Ascending aorta (tissue), 2 donors: Measurements from ENCODE around the gene PTGES2. TPM values are rescaled to one million over a fixed set of nuclear protein-coding genes. Genes with fewer than 3 reads are reported as not detected.

Source experiments
- DNase-seq, 2 donors: peaks; one replicate each; pipeline ENCODE4 v3.0.0-alpha.2; 2019; ENCODE audit warnings: low spot score in 2 of 2
- H3K27ac ChIP-seq, 2 donors: fragments of 200-600 bp; sonication (generic); one replicate each; pipeline ENCODE4 v1.5.1; 2016 to 2017; ENCODE audit warnings: mild to moderate bottlenecking in 1 of 2
- H3K27me3 ChIP-seq: fragments of 200-600 bp; sonication (generic); one replicate; pipeline ENCODE4 v1.5.1; 2017
- H3K36me3 ChIP-seq, 2 donors: fragments of 200-600 bp; sonication (generic); one replicate each; pipeline ENCODE4 v1.5.1; 2016
- H3K4me1 ChIP-seq, 2 donors: fragments of 200-600 bp; sonication (generic); one replicate each; pipeline ENCODE4 v1.5.1; 2016 to 2017; ENCODE audit warnings: mild to moderate bottlenecking in 1 of 2
- H3K4me3 ChIP-seq, 2 donors: fragments of 200-600 bp; sonication (generic); one replicate each; pipeline ENCODE4 v1.5.1; 2016 to 2017; ENCODE audit warnings: mild to moderate bottlenecking in 1 of 2
- H3K9me3 ChIP-seq, 2 donors: fragments of 200-600 bp; sonication (generic); one replicate each; pipeline ENCODE4 v1.5.1; 2016
- intact Hi-C: fragments of 100-400 bp; cut with DNase I; formaldehyde crosslinking; loops from one replicate; pipeline ENCODE4 v1.15.1; 2023
- total RNA-seq: library from RNA; depleted of rRNA; stranded (reverse); fragments of >200 nt; gene quantifications from one replicate; pipeline ENCODE4 v1.1.0, GENCODE V29; 2016
- TF ChIP-seq, protein P1 (sequence below), 3 experiments: fragments of 200-600 bp in 2 of 3; fragments of 450-650 bp in 1 of 3; sonication (generic) in 2 of 3; IDR thresholded peaks; one replicate each; pipeline ENCODE4 v1.5.1; 2016 to 2019; ENCODE audit warnings: antibody characterized with exemption in 3 of 3, mild to moderate bottlenecking in 1 of 3, moderate library complexity in 1 of 3

PTGES2 gene
- total RNA-seq, 1 donor from 2014 or later: 97.2 TPM

DNA sequence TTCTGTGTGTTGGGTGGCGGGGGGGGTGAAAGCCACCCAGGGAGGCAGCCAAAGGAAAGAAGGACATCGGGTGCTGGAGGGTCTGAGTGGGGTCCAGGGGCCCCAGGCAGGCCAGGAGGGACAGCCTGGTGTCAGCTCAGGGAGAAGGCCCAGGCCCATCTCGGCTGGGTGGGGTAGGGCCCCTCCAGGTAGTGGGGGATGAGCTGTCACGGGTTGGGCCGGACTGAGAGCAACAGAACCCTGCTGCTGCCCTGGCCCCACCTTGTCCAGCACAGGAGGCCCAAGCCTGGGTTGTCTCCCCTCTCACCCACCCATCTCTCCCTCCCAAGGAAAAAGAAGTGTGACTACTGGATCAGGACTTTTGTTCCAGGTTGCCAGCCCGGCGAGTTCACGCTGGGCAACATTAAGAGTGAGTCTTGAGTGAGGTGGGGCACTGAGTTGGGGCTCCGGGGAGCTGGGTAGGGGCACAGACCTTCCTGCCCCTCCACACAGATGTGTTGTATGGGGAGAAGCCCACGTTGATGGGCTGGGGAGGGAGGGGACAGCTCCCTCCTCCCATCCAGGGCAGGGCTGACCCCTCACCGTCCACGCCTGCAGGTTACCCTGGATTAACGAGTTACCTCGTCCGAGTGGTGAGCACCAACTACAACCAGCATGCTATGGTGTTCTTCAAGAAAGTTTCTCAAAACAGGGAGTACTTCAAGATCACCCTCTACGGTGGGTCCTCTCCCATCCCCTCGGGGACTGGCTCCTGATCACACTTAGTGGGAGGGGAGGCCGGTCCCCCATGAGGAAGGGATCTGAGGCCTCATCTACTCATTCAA, 24.0 kb upstream of the PTGES2 start:
- no peaks in the 10 kb centered on the region for H3K9me3 ChIP-seq
- no peak overlapping the region for H3K27ac ChIP-seq
- no peak overlapping the region for H3K4me3 ChIP-seq
- intact Hi-C loops: no loop called here
- H3K36me3 ChIP-seq: no peaks in the 10 kb centered on the region
- TF ChIP-seq, protein P1, sequence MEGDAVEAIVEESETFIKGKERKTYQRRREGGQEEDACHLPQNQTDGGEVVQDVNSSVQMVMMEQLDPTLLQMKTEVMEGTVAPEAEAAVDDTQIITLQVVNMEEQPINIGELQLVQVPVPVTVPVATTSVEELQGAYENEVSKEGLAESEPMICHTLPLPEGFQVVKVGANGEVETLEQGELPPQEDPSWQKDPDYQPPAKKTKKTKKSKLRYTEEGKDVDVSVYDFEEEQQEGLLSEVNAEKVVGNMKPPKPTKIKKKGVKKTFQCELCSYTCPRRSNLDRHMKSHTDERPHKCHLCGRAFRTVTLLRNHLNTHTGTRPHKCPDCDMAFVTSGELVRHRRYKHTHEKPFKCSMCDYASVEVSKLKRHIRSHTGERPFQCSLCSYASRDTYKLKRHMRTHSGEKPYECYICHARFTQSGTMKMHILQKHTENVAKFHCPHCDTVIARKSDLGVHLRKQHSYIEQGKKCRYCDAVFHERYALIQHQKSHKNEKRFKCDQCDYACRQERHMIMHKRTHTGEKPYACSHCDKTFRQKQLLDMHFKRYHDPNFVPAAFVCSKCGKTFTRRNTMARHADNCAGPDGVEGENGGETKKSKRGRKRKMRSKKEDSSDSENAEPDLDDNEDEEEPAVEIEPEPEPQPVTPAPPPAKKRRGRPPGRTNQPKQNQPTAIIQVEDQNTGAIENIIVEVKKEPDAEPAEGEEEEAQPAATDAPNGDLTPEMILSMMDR (IDR thresholded peaks at IDR 0.05): no peak
- no peak for DNase-seq
- H3K4me1 ChIP-seq: no peaks in the 10 kb centered on the region
- no peaks in the 10 kb centered on the region for H3K27me3 ChIP-seq

DNA sequence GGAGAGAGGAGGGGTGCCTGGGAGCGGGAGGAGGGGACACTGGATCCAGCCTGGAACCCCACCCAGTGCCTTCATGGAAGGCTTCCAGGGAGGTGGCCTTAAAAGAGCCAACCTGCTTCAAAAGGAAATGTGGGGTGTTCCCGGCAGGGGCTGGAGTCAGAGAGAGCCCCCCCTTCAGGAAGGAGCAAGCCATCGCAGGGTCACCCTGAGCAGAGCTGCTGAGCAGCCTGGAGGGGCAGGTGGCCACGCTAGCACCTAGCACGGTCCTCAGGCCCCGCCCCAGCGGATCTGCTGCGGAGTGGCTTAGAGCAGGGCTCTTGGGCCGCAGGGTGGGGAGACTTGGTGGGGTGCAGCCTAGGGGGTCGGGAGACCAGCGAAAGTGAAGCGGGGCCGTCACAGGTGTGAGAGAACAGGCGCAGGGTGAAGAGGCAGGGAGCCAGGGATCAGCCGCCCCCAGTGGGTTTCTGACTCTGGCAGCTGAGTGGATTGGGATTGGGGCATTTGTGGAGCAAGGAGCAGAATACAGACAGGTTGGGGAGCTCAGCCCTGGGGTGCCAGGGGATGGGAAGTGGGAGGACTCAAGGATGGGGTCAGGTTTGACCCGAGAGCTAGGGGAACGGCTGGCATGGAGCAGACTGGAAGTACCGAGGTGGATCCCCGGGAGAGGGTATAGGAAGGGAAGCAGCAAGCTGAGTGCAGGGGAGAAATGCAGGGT, 23.2 kb upstream of the PTGES2 start:
- intact Hi-C loops: no loop called here

DNA sequence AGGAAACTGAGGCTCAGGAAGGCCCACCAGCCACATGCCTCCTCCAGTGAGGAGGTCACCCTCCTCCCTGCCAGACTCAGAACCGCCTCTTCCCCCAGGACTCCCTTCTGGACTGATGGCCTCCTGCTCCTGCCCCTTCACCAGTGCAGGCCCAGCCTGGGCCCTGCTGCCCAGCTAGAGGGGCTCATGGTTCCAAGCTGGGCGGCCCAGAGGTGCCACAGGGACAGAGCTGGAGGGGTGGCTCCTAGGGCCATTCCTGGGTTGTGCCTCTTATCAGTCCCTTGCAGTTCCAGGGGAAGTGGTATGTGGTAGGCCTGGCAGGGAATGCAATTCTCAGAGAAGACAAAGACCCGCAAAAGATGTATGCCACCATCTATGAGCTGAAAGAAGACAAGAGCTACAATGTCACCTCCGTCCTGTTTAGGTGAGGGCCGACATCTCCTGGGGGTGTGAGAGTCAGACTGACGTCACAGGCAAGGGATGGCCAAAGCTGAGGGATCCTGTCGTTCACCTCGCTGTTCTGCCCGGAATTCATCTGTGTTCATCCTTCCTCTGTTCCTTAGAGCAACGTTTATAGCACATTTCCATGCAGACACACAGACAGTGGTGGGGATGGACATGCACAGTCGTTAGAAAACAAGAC, 22.5 kb upstream of the PTGES2 start:
- H3K4me1 ChIP-seq: no peaks in the 10 kb centered on the region
- DNase-seq: no peak
- no peak overlapping the region for H3K27ac ChIP-seq
- H3K9me3 ChIP-seq: no peaks in the 10 kb centered on the region
- TF ChIP-seq, protein P1 (IDR thresholded peaks at IDR 0.05): no peak
- H3K4me3 ChIP-seq: no peak overlapping the region
- intact Hi-C loops: no loop called here
- H3K27me3 ChIP-seq: no peaks in the 10 kb centered on the region
- no peaks in the 10 kb centered on the region for H3K36me3 ChIP-seq

More for the DNA sequence above, 23.2 kb upstream of the PTGES2 start:
- Histone ChIP-seq H3K9me3 (no peaks in the 10 kb centered on the region), H3K27ac (no peak overlapping the region), H3K4me1 (no peaks in the 10 kb centered on the region), H3K4me3 (no peak overlapping the region), H3K36me3 (no peaks in the 10 kb centered on the region), H3K27me3 (no peaks in the 10 kb centered on the region)
- no peak for DNase-seq
- TF ChIP-seq, protein P1 (IDR thresholded peaks at IDR 0.05): no peak

DNA sequence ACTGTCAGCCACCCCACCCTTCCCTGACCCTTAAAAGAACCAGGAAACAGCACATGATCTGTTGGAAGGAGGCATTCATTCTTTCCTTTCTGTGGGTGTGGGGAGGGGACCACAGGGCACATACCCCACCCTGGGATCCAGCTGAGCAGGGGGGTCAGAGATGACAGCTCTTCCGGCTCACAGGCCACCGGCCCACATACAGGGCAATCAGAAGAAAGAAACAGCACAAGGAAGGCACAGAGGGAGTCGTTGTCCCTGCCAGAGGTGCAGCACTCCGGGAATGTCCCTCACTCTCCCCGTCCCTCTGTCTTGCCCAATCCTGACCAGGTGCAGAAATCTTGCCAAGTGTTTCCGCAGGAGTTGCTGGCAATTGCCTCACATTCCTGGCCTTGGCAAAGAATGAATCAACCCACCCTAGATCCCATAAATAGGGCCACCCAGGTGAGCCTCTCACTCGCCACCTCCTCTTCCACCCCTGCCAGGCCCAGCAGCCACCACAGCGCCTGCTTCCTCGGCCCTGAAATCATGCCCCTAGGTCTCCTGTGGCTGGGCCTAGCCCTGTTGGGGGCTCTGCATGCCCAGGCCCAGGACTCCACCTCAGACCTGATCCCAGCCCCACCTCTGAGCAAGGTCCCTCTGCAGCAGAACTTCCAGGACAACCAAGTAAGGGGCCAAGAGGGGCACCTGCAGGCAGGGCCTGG, 21.6 kb upstream of the PTGES2 start, which contains the start of gene LCN2:
TSS of gene LCN2 (plus strand) at position 453 of the 701 bp plus-strand sequence. CDS start at position 526, 73 bp downstream.
- intact Hi-C loops: no loop called here
- H3K27me3 ChIP-seq: no peaks in the 10 kb centered on the region
- no peaks in the 10 kb centered on the region for H3K36me3 ChIP-seq
- H3K4me3 ChIP-seq: no peak within 1 kb of the TSS
- H3K27ac ChIP-seq: no peak within 1 kb of the TSS
- TF ChIP-seq, protein P1 (IDR thresholded peaks at IDR 0.05): no peak
- no peaks in the 10 kb centered on the region for H3K9me3 ChIP-seq
- DNase-seq: no peak
- H3K4me1 ChIP-seq: no peaks in the 10 kb centered on the region

DNA sequence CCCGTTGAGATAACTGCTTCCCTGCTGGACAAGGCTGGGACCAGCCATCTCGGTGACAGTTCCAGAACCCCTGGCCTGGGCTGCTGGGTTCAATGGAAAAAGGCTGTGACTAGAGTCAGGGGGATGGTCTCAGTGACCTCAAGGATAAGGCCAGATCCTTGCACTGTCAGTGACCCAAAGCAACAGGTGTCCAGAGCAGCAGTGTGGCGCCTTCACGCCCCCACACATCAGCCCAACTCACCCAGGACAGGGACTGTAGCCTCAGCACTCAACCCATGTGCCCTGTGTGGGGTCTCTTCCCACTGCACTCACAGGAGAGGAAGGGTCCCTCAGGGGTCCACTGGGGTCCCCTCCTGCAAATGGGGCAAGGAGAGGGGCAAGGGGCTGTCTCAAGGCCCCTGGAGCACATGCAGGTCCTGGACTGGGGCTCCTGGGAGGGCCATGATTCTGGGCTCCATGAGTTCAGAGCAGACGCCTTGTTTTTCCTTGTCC, 21.0 kb upstream of the PTGES2 start:
- intact Hi-C loops: no loop called here
- no peaks in the 10 kb centered on the region for H3K9me3 ChIP-seq
- no peak for DNase-seq
- TF ChIP-seq, protein P1 (IDR thresholded peaks at IDR 0.05): no peak
- no peak overlapping the region for H3K27ac ChIP-seq
- no peaks in the 10 kb centered on the region for H3K36me3 ChIP-seq
- H3K4me1 ChIP-seq: no peaks in the 10 kb centered on the region
- no peaks in the 10 kb centered on the region for H3K27me3 ChIP-seq
- H3K4me3 ChIP-seq: no peak overlapping the region
